GM18868 (cell line): ENCODE results near the gene CCL4.
"Not testable (repeated sequence)": the region's sequence is repeated elsewhere in the genome, so short reads cannot be mapped to it uniquely, and the experiment has no call there.

Experiments
- ATAC-seq: cut with Tn5 transposase; IDR thresholded peaks from one replicate; pipeline ENCODE4 v1.9.1; 2021; ENCODE audit warnings: mild to moderate bottlenecking, moderate library complexity; ENCODE audit not compliant: unreplicated experiment

Gene CCL4

DNA sequence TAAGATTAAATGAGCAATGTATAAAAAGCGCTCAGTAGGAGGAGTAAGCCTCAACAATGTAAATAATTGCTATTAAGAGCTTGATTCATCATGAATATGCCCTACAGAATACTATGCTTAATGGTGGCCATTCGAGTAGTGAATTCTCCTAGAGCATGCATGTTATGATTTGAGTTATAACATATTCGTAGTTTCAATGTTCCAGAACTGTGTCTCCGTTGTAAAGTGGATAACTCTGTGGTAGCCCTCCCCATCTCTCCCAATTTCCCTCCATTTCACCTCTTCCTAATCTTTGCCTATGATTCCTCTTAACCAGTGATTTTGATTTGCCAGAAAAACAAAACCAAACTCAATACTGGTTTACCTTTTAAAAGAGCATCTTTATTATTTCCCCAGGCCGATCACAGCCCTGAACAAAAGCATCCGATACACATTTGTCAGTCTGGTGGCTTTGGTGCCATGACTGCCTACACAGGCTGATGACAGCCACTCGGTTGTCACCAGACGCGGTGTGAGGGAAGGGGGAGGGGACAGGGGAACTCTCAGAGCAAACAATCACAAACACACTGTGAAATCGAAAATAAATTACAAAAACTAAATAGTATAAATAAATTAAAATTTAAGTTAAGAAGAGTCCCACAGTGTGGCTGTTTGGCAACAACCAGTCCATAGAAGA, 15.6 kb upstream of the CCL4 start:
- ATAC-seq = not testable (repeated sequence)

GRCh38 chr17:36088670-36089338, 14.8 kb upstream of the CCL4 start:
- no peak for ATAC-seq

- no peak for ATAC-seq
These were observed 14.2 kb upstream of the CCL4 start for GRCh38 chr17:36089339-36089865.

- ATAC-seq = peak; percentile 74
These were observed 13.5 kb upstream of the CCL4 start, which contains the start of gene CCL3 for GRCh38 chr17:36089888-36090836. Gene CCL3, minus strand, starts transcription at chr17:36090143. Its CDS starts 85 bp downstream, at chr17:36090058.

GRCh38 chr17:36092230-36092629, 11.4 kb upstream of the CCL4 start:
- ATAC-seq = no peak

GRCh38 chr17:36092715-36093114, 10.9 kb upstream of the CCL4 start:
- ATAC-seq = not testable (repeated sequence)

DNA sequence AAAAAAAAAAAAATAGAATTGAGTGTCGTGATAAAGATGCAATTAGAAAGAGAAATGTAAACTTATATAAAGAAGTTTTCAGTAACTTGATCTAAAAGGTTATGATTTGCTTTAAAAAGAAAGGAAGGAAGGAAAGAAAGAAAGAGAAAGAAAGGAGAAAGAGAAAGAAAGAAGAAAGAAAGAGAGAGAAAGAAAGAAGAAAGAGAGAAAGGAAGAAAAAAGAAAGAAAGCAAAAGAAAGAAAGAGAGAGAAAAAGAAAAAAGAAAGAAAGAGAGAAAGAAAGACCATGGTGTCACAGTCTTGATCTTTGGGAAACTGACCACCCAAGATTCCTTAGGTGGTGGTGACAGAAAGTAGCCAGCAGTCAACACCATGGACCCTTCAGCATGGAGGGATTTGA, 9.4 kb upstream of the CCL4 start:
- ATAC-seq = no peak

DNA sequence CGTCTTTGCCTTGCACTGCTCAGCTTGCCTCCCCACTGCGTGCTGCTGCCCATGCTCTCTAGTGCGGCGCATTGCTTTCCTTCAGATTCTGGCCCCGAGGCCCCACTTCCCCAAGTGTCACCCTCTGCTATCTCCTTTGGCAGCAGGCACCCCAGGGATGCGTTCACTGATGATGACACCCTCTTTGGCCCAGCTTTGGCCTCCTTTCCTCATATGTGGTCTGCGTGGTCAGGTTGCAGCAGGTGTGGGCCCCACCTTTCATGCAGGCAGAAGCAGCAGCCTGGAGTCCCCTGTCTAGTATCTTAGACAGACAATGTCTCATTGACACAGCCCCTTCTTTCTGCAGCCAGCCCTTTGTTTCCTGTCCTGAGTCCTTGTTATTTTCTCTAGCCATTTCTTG, 8.9 kb upstream of the CCL4 start:
- ATAC-seq = no peak

- ATAC-seq = no peak
These were observed 7.6 kb upstream of the CCL4 start for GRCh38 chr17:36095992-36096391.

- ATAC-seq = not testable (repeated sequence)
These were observed 4.6 kb upstream of the CCL4 start for GRCh38 chr17:36099004-36099403.

DNA sequence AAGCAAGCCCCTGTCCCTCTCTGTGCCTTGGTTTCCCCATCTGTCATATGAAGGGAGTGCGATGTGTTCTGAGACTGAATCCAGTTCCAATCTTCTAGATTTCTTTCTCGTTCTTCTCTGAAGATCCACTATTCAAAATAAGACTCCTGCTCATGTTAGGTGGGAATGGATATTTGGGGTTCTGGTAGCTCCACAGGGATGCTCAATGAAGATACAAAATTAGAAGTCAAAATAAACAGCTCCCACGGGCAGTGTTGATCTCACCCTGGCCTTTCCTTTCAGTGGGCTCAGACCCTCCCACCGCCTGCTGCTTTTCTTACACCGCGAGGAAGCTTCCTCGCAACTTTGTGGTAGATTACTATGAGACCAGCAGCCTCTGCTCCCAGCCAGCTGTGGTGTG, 619 bp downstream of the CCL4 start:
- not testable (repeated sequence) for ATAC-seq

DNA sequence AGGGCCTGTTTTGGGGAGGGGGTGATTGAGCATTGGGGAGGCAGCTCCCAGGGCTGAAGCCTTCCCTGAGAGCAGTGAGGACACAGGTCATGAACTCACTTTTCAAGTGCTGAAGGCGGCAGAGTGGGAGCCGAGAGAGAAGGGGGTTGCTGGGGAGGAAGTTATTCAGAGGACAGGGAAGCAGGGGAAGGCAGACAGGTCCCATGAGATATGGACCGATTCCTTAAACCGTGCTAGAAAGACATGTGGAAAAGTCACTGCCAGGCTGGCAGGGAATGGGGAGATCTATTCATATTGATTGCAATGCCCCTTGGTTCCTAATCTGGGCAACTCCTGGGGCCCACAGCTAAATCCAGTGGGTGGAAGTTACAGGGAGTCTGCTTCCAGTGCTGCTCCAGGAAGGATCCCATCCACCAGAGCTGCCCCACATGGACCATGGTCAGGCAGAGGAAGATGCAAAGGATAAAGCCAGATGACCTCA, 1.1 kb downstream of the CCL4 start:
- ATAC-seq = no peak

DNA sequence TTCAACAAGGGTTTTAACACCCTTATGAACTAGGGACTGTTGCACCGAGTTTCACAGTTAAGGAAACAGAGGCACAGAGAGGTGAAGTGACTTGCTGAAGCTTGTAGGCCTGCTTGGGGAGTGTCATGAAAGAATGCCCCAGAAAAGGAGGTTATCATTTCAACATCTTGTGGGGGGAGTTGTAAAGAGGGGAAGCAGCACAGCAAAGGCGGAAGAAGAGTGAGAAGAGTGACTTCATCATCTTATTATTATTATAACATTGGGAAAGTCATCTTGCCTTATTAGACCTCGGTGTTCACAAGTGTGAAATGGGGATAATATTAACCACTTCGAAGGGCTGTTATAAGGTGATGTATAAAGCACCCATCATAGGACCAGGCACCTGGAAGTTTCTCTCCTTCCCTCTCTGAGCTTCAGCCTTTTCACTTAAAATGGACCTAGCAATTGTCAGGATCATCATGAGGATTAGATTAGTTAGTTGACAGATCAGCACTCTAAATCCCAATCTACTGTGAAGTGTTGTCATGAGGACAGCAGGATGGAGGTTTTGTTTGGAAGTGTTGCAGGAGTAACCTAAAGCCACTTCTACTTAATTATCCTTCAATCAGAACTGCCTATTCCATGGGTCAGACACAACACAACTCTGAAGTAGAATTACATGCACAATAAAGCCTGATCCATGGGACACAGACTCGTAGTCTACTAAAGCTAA, 2.3 kb downstream of the CCL4 start:
- no peak for ATAC-seq

- no peak for ATAC-seq
These were observed 2.8 kb downstream of the CCL4 start for GRCh38 chr17:36106493-36106835.

GRCh38 chr17:36107660-36108059, 4.0 kb downstream of the CCL4 start:
- ATAC-seq = no peak

DNA sequence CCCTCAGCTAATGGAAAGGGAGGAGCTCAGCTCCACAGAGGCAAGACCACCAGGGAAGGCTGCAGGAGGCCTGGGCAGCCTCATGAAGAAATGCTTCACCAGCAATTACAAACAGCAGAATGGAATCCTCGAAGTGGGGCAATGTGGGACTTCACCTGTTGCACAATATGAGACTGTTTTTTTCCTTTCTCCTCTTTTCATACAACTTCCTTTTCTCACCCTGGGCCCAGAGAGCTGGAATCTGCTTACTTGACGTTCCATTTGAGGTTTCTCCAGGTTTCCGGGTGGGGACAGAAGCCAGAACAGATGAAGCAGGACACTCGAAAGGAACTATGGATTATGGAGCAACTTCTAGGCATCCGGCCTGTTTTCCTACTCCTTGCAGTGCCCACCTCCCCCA, 4.6 kb downstream of the CCL4 start:
- ATAC-seq = not testable (repeated sequence)

- ATAC-seq = no peak
These were observed 7.5 kb downstream of the CCL4 start for GRCh38 chr17:36111068-36111490.

GRCh38 chr17:36112572-36112971, 8.9 kb downstream of the CCL4 start:
- ATAC-seq = no peak

DNA sequence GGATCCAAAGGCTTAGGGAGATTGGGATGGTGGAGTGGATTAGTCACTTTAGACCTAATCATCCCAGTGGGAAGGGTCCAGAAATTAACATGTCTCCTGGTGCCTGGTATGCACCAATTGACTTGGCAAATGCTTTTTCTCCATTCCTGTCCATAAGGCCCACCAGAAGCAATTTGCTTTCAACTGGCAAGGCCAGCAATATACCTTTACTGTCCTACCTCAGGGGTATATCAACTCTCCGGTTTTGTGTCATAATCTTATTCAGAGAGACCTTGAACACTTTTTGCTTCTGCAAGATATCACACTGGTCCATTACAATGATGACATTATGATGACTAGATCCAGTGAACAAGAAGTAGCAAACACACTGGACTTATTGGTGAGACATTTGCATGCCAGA, 9.5 kb downstream of the CCL4 start:
- ATAC-seq = not testable (repeated sequence)

- ATAC-seq = not testable (repeated sequence)
These were observed 11.5 kb downstream of the CCL4 start for GRCh38 chr17:36114971-36115648.
